ENCODE data around the gene TUBB3. TPM values are rescaled to one million over a fixed set of nuclear protein-coding genes. Genes with fewer than 3 reads are reported as not detected.

Gene TUBB3
- total RNA-seq, 1 donor from 2014 or later, result 2.1 TPM

DNA sequence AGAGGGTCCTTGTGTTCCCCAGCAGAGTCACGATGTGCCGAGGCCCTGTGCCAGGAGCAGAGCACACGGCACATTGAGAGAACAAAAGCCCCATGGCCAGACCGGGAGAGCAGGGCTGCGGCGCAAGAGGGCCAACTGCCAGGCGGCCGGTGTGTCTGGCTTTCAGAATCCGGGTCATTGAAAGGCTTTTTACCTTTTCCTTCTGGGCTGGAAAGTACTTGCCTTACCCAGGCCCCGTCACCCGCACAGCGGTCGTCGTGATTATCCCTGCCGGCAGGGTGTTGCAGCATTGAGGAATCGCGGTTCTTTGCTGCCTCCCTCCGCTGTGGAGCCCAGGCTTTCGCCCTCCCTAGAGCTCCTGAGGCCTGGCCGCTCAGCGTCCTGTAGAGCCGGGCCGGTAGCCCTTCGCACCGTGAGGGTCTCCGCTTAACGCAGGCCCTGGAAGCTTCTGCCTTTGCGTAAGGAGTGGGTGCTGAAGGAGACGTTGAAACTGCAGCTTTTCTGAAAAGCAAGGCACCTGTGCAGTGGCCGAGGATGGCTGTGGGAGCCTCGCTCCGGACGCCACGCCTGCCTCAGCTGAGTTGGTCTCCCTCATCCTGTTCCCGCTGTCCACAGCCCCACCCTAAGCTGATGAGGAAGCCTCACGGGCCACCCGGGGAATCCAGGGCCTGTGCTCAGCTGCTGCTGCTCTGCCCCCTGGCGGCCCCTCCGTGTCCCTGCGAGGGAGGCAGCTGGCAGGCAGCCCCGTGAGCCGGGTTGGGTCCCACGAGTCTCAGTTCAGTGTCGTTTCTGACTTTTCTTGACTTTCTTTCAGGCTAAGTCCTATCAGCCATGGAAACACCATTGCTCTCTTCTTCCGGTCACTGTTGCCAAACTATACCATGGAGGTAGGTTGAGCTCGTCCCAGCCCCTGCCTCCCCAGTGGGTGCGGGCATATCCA is 13.1 kb upstream of the TUBB3 start:
- DNase-seq, result peak; percentile 82
- TF ChIP-seq, protein P1, sequence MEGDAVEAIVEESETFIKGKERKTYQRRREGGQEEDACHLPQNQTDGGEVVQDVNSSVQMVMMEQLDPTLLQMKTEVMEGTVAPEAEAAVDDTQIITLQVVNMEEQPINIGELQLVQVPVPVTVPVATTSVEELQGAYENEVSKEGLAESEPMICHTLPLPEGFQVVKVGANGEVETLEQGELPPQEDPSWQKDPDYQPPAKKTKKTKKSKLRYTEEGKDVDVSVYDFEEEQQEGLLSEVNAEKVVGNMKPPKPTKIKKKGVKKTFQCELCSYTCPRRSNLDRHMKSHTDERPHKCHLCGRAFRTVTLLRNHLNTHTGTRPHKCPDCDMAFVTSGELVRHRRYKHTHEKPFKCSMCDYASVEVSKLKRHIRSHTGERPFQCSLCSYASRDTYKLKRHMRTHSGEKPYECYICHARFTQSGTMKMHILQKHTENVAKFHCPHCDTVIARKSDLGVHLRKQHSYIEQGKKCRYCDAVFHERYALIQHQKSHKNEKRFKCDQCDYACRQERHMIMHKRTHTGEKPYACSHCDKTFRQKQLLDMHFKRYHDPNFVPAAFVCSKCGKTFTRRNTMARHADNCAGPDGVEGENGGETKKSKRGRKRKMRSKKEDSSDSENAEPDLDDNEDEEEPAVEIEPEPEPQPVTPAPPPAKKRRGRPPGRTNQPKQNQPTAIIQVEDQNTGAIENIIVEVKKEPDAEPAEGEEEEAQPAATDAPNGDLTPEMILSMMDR (IDR thresholded peaks at IDR 0.05; ENCODE audit: borderline replicate concordance), result peak; percentile 92
- Histone ChIP-seq H3K9me3 (replicated peaks) (no peaks in the 10 kb centered on the region), H3K27ac (replicated peaks) (peak overlapping the region; percentile 71), H3K4me1 (peaks cover 15% of the 10 kb centered on the region), H3K4me3 (no peak overlapping the region), H3K27me3 (ENCODE audit: low read depth) (no peaks in the 10 kb centered on the region), H3K36me3 (peaks cover 57% of the 10 kb centered on the region)
- intact Hi-C loops (cut with micrococcal nuclease), result no loop called here

DNA sequence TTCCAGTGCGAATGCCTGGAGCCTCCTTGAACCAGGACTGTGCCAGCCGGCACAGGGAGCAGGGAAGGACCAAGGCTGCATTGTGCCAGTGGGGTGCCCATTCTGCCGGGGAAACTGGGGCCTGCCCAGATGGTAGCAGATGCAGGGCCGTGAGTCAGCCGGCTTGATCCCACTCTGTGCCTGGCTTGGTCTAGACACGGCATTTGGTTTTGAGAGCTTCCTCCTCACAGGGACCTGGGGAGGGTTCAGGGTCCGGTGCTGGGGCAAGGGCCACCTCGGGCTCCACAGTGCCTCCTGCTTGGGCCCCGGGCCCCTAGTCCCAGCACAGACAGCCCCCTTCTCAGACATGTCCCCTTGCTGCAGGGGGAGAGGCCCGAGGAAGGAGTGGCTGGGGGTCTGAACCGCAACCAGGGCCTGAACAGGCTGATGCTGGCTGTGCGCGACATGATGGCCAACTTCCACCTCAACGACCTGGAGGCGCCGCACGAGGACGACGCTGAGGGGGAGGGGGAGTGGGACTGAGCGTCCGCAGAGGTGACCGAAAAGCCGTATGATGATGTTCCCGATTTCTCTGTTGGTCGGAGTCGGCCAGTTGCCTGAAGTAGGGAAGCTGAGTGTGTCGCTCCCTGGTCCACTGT is 12.3 kb upstream of the TUBB3 start:
- peaks cover 49% of the 10 kb centered on the region for H3K36me3 ChIP-seq
- DNase-seq, result no peak
- H3K4me3 ChIP-seq, result no peak overlapping the region
- H3K4me1 ChIP-seq, result peaks cover 15% of the 10 kb centered on the region
- no peaks in the 10 kb centered on the region for H3K9me3 ChIP-seq (replicated peaks)
- H3K27me3 ChIP-seq (ENCODE audit: low read depth), result no peaks in the 10 kb centered on the region
- intact Hi-C loops (cut with micrococcal nuclease), result no loop called here
- peak overlapping the region; percentile 71 for H3K27ac ChIP-seq (replicated peaks)
- TF ChIP-seq, protein P1 (IDR thresholded peaks at IDR 0.05; ENCODE audit: borderline replicate concordance), result no peak

GRCh38 chr16:89911375-89911774 is 11.8 kb upstream of the TUBB3 start:
- no peak overlapping the region for H3K27ac ChIP-seq (replicated peaks)
- no peaks in the 10 kb centered on the region for H3K27me3 ChIP-seq (ENCODE audit: low read depth)
- intact Hi-C loops (cut with micrococcal nuclease), result no loop called here
- TF ChIP-seq, protein P1 (IDR thresholded peaks at IDR 0.05; ENCODE audit: borderline replicate concordance), result no peak
- H3K9me3 ChIP-seq (replicated peaks), result no peaks in the 10 kb centered on the region
- peaks cover 15% of the 10 kb centered on the region for H3K4me1 ChIP-seq
- no peak overlapping the region for H3K4me3 ChIP-seq
- DNase-seq, result no peak
- peaks cover 43% of the 10 kb centered on the region for H3K36me3 ChIP-seq

DNA sequence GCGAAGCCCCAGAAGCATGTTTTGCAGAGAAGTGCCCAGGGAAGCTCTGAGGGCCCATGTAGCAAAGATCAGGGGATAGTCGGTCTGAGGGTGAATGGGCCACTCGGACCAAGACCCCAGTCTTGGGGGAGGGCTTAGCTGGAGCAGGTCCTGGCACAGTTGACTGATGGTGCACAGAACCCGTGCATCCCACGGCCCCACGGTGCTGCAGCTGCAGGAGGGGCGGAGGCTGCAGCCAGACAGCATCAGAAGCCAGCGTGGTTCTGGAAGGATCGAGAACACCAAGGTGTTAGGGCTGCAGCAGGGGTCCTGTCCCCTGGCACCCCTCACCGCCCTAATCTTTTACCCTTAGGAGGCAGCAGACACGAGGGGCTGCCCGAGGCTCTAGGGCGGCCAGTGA is 11.0 kb upstream of the TUBB3 start:
- no peak overlapping the region for H3K27ac ChIP-seq (replicated peaks)
- H3K9me3 ChIP-seq (replicated peaks), result no peaks in the 10 kb centered on the region
- no peak overlapping the region for H3K4me3 ChIP-seq
- intact Hi-C loops (cut with micrococcal nuclease), result no loop called here
- no peak for DNase-seq
- H3K36me3 ChIP-seq, result peaks cover 36% of the 10 kb centered on the region
- no peaks in the 10 kb centered on the region for H3K27me3 ChIP-seq (ENCODE audit: low read depth)
- TF ChIP-seq, protein P1 (IDR thresholded peaks at IDR 0.05; ENCODE audit: borderline replicate concordance), result no peak
- peaks cover 16% of the 10 kb centered on the region for H3K4me1 ChIP-seq

DNA sequence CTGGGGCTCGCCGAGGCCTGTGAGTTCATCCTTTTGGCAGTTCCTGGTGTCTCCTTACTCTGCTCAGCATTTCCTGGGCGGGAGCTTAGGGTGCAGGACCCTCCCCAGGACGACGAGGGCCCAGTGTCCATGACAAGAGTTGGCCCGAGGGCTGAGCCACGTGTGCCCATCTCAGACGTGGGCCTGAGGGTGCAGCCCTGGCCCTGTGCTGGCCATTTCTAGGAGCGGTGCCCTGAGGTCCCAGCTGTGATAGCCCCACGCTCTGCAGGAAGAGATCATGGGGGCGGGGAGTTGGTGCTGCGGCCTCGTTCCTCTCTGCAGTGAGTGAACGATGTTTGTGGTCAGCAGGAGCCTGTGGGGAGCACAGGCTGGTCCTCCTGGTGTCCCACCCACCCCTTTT is 10.5 kb upstream of the TUBB3 start:
- no peaks in the 10 kb centered on the region for H3K9me3 ChIP-seq (replicated peaks)
- DNase-seq, result no peak
- TF ChIP-seq, protein P1 (IDR thresholded peaks at IDR 0.05; ENCODE audit: borderline replicate concordance), result no peak
- intact Hi-C loops (cut with micrococcal nuclease), result no loop called here
- peaks cover 21% of the 10 kb centered on the region for H3K4me1 ChIP-seq
- H3K27ac ChIP-seq (replicated peaks), result no peak overlapping the region
- no peak overlapping the region for H3K4me3 ChIP-seq
- H3K27me3 ChIP-seq (ENCODE audit: low read depth), result no peaks in the 10 kb centered on the region
- H3K36me3 ChIP-seq, result peaks cover 35% of the 10 kb centered on the region
